Measurements from ENCODE around the gene AGO1. TPM values are rescaled to one million over a fixed set of nuclear protein-coding genes. Genes with fewer than 3 reads are reported as not detected.

AGO1 gene
- total and polyA plus RNA-seq, 4 donors, result 3.7 to 28.6 (median 13.4) TPM

DNA sequence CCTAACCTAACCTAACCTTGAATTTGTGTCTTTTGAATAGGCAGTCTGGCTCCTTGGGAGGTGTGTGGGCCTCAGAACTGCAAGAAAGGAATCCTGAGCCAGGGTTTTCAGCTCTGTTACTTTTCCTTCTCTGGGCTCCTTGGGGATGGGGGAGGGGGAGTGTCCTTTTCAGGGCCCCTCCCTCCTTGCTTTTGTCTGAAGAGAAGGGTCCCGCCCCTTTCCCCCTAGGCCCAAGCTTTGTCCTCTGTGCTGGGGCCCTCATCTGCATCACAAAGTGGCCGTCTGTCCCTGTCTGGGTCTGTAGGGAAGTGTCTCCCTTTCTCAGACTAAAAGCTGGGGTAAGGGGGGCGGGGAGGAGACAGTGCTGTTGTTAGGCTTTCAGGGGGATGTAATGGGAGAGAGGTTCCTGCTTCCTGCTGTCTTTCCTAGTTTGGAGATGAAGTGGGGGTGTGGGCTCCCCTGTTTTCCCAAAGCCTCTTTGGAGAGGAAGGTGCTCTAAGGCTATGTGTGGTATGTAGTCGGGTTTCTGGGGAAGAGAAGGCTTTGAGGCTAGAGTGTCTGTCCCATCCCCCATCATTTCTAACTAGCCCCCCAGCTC is 3.1 kb downstream of the AGO1 start:
- peaks cover 0 to 10% (median 6%) of the 10 kb centered on the region in 4 donors for H3K36me3 ChIP-seq (ENCODE audit: control insufficient read depth in 4 of 4, insufficient read depth in 4 of 4, low read length in 4 of 4)
- no peaks in the 10 kb centered on the region for H3K9me3 ChIP-seq (ENCODE audit: control insufficient read depth in 4 of 4, insufficient read depth in 3 of 4, low read length in 3 of 4)
- H3K4me1 ChIP-seq (ENCODE audit: control insufficient read depth in 5 of 5, insufficient read depth in 5 of 5, low read length in 5 of 5), result peaks cover 5 to 25% (median 14%) of the 10 kb centered on the region in 5 donors
- DNase-seq (no peak), ATAC-seq (ENCODE audit: insufficient read depth, low FRiP score) (no peak)
- peaks cover 0 to 3% (median 0%) of the 10 kb centered on the region in 3 donors for H3K27me3 ChIP-seq (ENCODE audit: control insufficient read depth in 3 of 3, insufficient read depth in 3 of 3, low read length in 2 of 3)
- no peak overlapping the region for H3K4me3 ChIP-seq
- no peak overlapping the region for H3K27ac ChIP-seq (ENCODE audit: low read depth in 1 of 2, low read length in 1 of 2)
- 47 to 53% methylated on average over 4 of the region's 4 CpGs for WGBS, 2 donors
- no peak overlapping the region for H3K9ac ChIP-seq (ENCODE audit: insufficient read depth in 1 of 2, low read length in 2 of 2)
- TF ChIP-seq, protein P1, sequence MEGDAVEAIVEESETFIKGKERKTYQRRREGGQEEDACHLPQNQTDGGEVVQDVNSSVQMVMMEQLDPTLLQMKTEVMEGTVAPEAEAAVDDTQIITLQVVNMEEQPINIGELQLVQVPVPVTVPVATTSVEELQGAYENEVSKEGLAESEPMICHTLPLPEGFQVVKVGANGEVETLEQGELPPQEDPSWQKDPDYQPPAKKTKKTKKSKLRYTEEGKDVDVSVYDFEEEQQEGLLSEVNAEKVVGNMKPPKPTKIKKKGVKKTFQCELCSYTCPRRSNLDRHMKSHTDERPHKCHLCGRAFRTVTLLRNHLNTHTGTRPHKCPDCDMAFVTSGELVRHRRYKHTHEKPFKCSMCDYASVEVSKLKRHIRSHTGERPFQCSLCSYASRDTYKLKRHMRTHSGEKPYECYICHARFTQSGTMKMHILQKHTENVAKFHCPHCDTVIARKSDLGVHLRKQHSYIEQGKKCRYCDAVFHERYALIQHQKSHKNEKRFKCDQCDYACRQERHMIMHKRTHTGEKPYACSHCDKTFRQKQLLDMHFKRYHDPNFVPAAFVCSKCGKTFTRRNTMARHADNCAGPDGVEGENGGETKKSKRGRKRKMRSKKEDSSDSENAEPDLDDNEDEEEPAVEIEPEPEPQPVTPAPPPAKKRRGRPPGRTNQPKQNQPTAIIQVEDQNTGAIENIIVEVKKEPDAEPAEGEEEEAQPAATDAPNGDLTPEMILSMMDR (IDR thresholded peaks at IDR 0.05; ENCODE audit: control extremely low read depth, extremely low read depth), result no peak

DNA sequence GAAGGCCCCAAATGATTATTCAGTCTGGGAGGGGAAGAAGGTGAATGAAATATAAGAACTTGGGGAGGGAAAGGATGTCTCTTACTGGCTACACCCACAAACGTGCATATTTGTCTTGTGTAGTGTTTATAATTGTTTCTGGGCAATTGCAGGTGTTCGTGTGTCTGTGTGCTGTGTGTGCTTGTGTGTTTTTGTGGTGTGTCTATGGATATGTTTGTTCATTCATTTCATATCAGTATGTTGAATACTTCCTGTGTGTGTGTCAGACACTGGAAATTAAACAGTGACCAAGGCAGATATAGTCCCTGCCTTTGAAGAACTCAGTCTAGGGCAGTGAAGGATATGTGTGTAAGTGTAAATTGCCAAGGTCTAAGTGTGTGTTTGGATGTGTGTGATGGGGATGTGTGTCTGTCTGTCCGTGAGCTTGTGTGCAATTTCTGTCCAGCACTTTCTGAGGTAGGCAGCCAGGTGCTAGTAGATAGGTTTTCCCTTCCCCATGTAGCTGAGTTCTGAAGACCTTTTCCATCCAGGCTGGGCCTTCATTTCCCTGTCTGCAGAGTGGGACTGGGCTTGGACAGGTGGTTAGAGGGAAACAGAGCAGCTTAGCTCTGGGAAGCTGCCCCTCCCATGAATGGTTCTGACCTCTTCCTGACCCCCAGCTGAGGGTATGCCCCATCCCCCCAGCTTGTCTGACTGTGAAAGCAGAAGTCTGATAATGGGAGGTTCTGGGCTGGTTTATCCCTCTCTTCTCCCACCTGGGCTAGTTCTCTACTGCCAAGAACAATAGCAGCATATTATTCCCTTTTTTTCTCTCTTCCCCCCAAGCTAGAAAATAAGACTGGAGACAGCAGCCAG is 3.8 kb downstream of the AGO1 start:
- Histone ChIP-seq H3K4me1 (ENCODE audit: control insufficient read depth in 5 of 5, insufficient read depth in 5 of 5, low read length in 5 of 5) (peaks cover 5 to 25% (median 14%) of the 10 kb centered on the region in 5 donors), H3K36me3 (ENCODE audit: control insufficient read depth in 4 of 4, insufficient read depth in 4 of 4, low read length in 4 of 4) (peaks cover 0 to 12% (median 7%) of the 10 kb centered on the region in 4 donors), H3K27ac (ENCODE audit: low read depth in 1 of 2, low read length in 1 of 2) (peak overlapping the region in 1 of 2 donors; percentile 70), H3K27me3 (ENCODE audit: control insufficient read depth in 3 of 3, insufficient read depth in 3 of 3, low read length in 2 of 3) (no peaks in the 10 kb centered on the region), H3K9me3 (ENCODE audit: control insufficient read depth in 4 of 4, insufficient read depth in 3 of 4, low read length in 3 of 4) (no peaks in the 10 kb centered on the region), H3K9ac (ENCODE audit: insufficient read depth in 1 of 2, low read length in 2 of 2) (peak overlapping the region in 1 of 2 donors; percentile 16), H3K4me3 (no peak overlapping the region)
- TF ChIP-seq, protein P1 (IDR thresholded peaks at IDR 0.05; ENCODE audit: control extremely low read depth, extremely low read depth), result no peak
- no peak for DNase-seq
- 28 to 32% methylated on average over 3 of the region's 3 CpGs for WGBS, 2 donors
- ATAC-seq (ENCODE audit: insufficient read depth, low FRiP score), result no peak

DNA sequence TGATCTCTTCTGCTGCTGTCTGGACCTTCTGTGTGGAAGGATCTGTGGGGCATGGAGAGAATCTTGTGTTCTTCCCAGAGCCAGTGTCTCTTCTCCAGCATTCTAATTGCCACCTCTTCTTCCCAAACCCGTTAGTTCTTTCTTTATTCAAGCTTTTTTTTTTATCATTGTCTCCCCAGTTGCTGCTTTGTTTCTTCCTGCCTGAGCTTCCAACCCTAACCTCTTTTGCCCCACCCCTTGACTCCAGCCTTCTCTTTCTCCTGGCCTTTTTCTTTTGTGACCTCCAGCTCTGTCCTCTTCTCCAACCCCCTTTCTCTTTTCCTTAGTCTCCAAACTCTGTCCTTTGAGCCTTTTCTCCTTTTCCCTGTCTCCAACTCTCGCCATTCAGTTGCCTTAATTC is 4.5 kb downstream of the AGO1 start:
- Histone ChIP-seq H3K27me3 (ENCODE audit: control insufficient read depth in 3 of 3, insufficient read depth in 3 of 3, low read length in 2 of 3) (no peaks in the 10 kb centered on the region), H3K4me3 (no peak overlapping the region), H3K9ac (ENCODE audit: insufficient read depth in 1 of 2, low read length in 2 of 2) (no peak overlapping the region), H3K4me1 (ENCODE audit: control insufficient read depth in 5 of 5, insufficient read depth in 5 of 5, low read length in 5 of 5) (peaks cover 5 to 25% (median 14%) of the 10 kb centered on the region in 5 donors), H3K27ac (ENCODE audit: low read depth in 1 of 2, low read length in 1 of 2) (peak overlapping the region in 1 of 2 donors; percentile 23), H3K9me3 (ENCODE audit: control insufficient read depth in 4 of 4, insufficient read depth in 3 of 4, low read length in 3 of 4) (no peaks in the 10 kb centered on the region), H3K36me3 (ENCODE audit: control insufficient read depth in 4 of 4, insufficient read depth in 4 of 4, low read length in 4 of 4) (peaks cover 0 to 14% (median 11%) of the 10 kb centered on the region in 4 donors)
- TF ChIP-seq, protein P1 (IDR thresholded peaks at IDR 0.05; ENCODE audit: control extremely low read depth, extremely low read depth), result no peak
- ATAC-seq (ENCODE audit: insufficient read depth, low FRiP score) (no peak), DNase-seq (no peak)
- WGBS, 2 donors, result 72 to 80% methylated on average over 2 of the region's 2 CpGs
